ENCODE measurements around the gene DCP1A. TPM values are rescaled to one million over a fixed set of nuclear protein-coding genes. Genes with fewer than 3 reads are reported as not detected.
"Not testable (repeated sequence)": the region's sequence is repeated elsewhere in the genome, so short reads cannot be mapped to it uniquely, and the experiment has no call there.

Gene DCP1A
- total RNA-seq, 1 experiment from 2014 or later: 13.8 TPM

- DNase-seq (ENCODE audit: low spot score): no peak
Measured at GRCh38 chr3:53267766-53268165, 79.6 kb downstream of the DCP1A start.

- DNase-seq (ENCODE audit: low spot score): no peak
Measured at GRCh38 chr3:53264718-53265117, 82.6 kb downstream of the DCP1A start.

- no peak for DNase-seq (ENCODE audit: low spot score)
Measured at GRCh38 chr3:53263907-53264306, 83.4 kb downstream of the DCP1A start.

GRCh38 chr3:53261712-53262111 lies 85.6 kb downstream of the DCP1A start:
- no peak for DNase-seq (ENCODE audit: low spot score)

GRCh38 chr3:53260286-53260785 lies 87.0 kb downstream of the DCP1A start:
- DNase-seq (ENCODE audit: low spot score): no peak

GRCh38 chr3:53259427-53260259 lies 87.7 kb downstream of the DCP1A start:
- DNase-seq (ENCODE audit: low spot score): no peak

GRCh38 chr3:53258600-53259426 lies 88.5 kb downstream of the DCP1A start:
- no peak for DNase-seq (ENCODE audit: low spot score)

- DNase-seq (ENCODE audit: low spot score): no peak
Measured at GRCh38 chr3:53257465-53257864, 89.9 kb downstream of the DCP1A start.

- DNase-seq (ENCODE audit: low spot score): no peak
Measured at GRCh38 chr3:53256704-53257055, 90.7 kb downstream of the DCP1A start.

- peak; percentile 64 for DNase-seq (ENCODE audit: low spot score)
Measured at GRCh38 chr3:53255775-53256703, 91.3 kb downstream of the DCP1A start, which contains the start of gene TKT. TKT (minus strand) TSS chr3:53256022; CDS start chr3:53255942, 80 bp downstream.

- no peak for DNase-seq (ENCODE audit: low spot score)
Measured at GRCh38 chr3:53255423-53255774, 91.9 kb downstream of the DCP1A start.

- peak; percentile 47 for DNase-seq (ENCODE audit: low spot score)
Measured at GRCh38 chr3:53254509-53255422, 92.6 kb downstream of the DCP1A start.

- no peak for DNase-seq (ENCODE audit: low spot score)
Measured at GRCh38 chr3:53253707-53254508, 93.4 kb downstream of the DCP1A start.

GRCh38 chr3:53252947-53253322 lies 94.4 kb downstream of the DCP1A start:
- DNase-seq (ENCODE audit: low spot score): not testable (repeated sequence)

- no peak for DNase-seq (ENCODE audit: low spot score)
Measured at GRCh38 chr3:53252096-53252946, 95.0 kb downstream of the DCP1A start.

- no peak for DNase-seq (ENCODE audit: low spot score)
Measured at GRCh38 chr3:53250881-53251605, 96.3 kb downstream of the DCP1A start.

- DNase-seq (ENCODE audit: low spot score): no peak
Measured at GRCh38 chr3:53250453-53250852, 96.9 kb downstream of the DCP1A start.

GRCh38 chr3:53248161-53248560 lies 99.2 kb downstream of the DCP1A start:
- no peak for DNase-seq (ENCODE audit: low spot score)

Data from A172 (cell line).